GM23248 (cell line): Measurements from ENCODE around the gene NOL3.

Experiments used
- EZH2 ChIP-seq: fragments of 200-600 bp; sonication (generic); IDR thresholded peaks from 2 replicates; pipeline ENCODE4 v1.6.1; 2018; ENCODE audit warnings: antibody characterized with exemption, mild to moderate bottlenecking; ENCODE audit not compliant: insufficient read depth, poor library complexity, severe bottlenecking
- EZH2phosphoT487 ChIP-seq: fragments of 200-600 bp; sonication (generic); IDR thresholded peaks from 2 replicates; pipeline ENCODE4 v1.6.1; 2018; ENCODE audit warnings: antibody characterized with exemption, moderate library complexity, mild to moderate bottlenecking, low read depth; ENCODE audit not compliant: insufficient read depth

DNA sequence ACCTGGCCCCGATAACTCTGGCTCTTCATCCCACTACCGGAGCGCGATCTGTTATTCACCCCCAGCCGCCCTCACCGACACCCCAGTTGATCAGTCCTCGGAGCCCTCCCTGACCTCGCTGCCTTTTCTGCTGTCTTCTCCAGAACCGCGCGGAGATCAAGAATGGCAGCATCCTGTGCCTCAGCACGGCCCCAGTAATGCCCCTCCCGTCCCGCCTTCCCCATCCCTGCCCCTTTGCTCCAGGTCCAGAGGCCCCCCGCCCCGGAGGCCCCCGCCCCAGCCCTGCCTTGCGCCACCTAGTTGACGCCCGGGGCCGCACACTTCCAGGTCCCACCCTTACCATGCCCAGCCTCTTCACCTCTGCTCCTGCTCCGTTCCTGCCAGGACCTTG, 29.5 kb downstream of the NOL3 start:
- no peak for TF ChIP-seq EZH2
- no peak for TF ChIP-seq EZH2phosphoT487
